ENCODE data around the gene C17orf100. TPM values are rescaled to one million over a fixed set of nuclear protein-coding genes. Genes with fewer than 3 reads are reported as not detected.
A peak's percentile ranks its signal among the peaks of the same experiment; 100 is the strongest.

C17orf100 gene
- total and polyA plus RNA-seq, 2 of the 13 experiments (the other 11 are each of a cell fraction or from before 2014, with no cell fraction given) = 3.6 to 8.7 TPM

GRCh38 chr17:6677158-6677831, 25.7 kb downstream of the C17orf100 start (continued):
- TF ChIP-seq ZBTB49 (CRISPR knock-in tag; IDR thresholded peaks at IDR 0.05; ENCODE audit: borderline replicate concordance) (no peak), BRF2 (CRISPR knock-in tag; IDR thresholded peaks at IDR 0.05) (no peak), ZNF282 (IDR thresholded peaks at IDR 0.05; ENCODE audit: partially characterized antibody) (no peak), AFF4 (CRISPR knock-in tag; IDR thresholded peaks at IDR 0.05) (0 out of 2 replicates have a peak, but pooled peaks have one; percentile 53), ZBTB10 (CRISPR knock-in tag; IDR thresholded peaks at IDR 0.05; ENCODE audit: borderline replicate concordance) (no peak), MTA1 (CRISPR knock-in tag; IDR thresholded peaks at IDR 0.05; ENCODE audit: borderline replicate concordance) (peak; percentile 26; the same call in 1 of the 2 replicates), E2F1 (CRISPR knock-in tag; IDR thresholded peaks at IDR 0.05) (no peak), POGK (CRISPR knock-in tag; conservative IDR thresholded peaks at IDR 0.05) (0 out of 2 replicates have a peak, but pooled peaks have one; percentile 18), UBTF (CRISPR knock-in tag; IDR thresholded peaks at IDR 0.05) (peak; percentile 55; the same call in 1 of the 2 replicates), NFATC3 (CRISPR knock-in tag; IDR thresholded peaks at IDR 0.05) (no peak), FOXC1 (CRISPR knock-in tag; IDR thresholded peaks at IDR 0.05; ENCODE audit: borderline replicate concordance) (no peak)
